OCI-LY3 (cell line): ENCODE results near the gene GOLPH3.
"Not testable (repeated sequence)": the region's sequence is repeated elsewhere in the genome, so short reads cannot be mapped to it uniquely, and the experiment has no call there.

Source experiments
- H2AFZ ChIP-seq: fragments of 200-600, 300-600 bp; shearing (Covaris generic); 2 replicates; pipeline ENCODE4 v1.6.0; 2014; ENCODE audit warnings: antibody characterized with exemption, low read depth, low read length
- H3K27ac ChIP-seq: fragments of 200-600, 300-600 bp; sonication (generic); 2 replicates; pipeline ENCODE4 v1.5.1; 2014; ENCODE audit warnings: mild to moderate bottlenecking, low read length, moderate library complexity, mixed read lengths
- H3K27me3 ChIP-seq: fragments of 200-600, 300-600 bp; sonication (generic); 2 replicates; pipeline ENCODE4 v1.6.1; 2014; ENCODE audit warnings: low read depth, low read length, mixed read lengths
- H3K36me3 ChIP-seq: fragments of 200-600, 300-600 bp; sonication (generic); replicated peaks from 2 replicates; pipeline ENCODE3; 2014; ENCODE audit warnings: low read depth, low read length, mixed read lengths
- H3K4me1 ChIP-seq: fragments of 300-600, 200-600 bp; sonication (generic); 2 replicates; pipeline ENCODE4 v1.6.1; 2014; ENCODE audit warnings: low read length, mixed read lengths
- H3K4me2 ChIP-seq: fragments of 200-600, 300-600 bp; sonication (generic); 2 replicates; pipeline ENCODE4 v1.6.1; 2014; ENCODE audit warnings: low read length, mixed read lengths
- H3K4me3 ChIP-seq: fragments of 300-600, 200-600 bp; sonication (generic); 2 replicates; pipeline ENCODE4 v1.5.1; 2014; ENCODE audit warnings: antibody characterized with exemption, mild to moderate bottlenecking, low read length, moderate library complexity
- H3K79me2 ChIP-seq: fragments of 300-600, 200-600 bp; shearing (Covaris generic); 2 replicates; pipeline ENCODE4 v1.6.1; 2014; ENCODE audit warnings: mild to moderate bottlenecking, low read length, mixed read lengths
- H3K9ac ChIP-seq: fragments of 300-600, 200-600 bp; shearing (Covaris generic); 2 replicates; pipeline ENCODE4 v1.6.0; 2014; ENCODE audit warnings: mild to moderate bottlenecking, low read length, moderate library complexity
- H3K9me3 ChIP-seq: fragments of 200-600, 300-600 bp; shearing (Covaris generic); 2 replicates; pipeline ENCODE4 v1.6.1; 2014; ENCODE audit warnings: low read length, mixed read lengths; ENCODE audit not compliant: insufficient read depth
- H4K20me1 ChIP-seq: fragments of 200-600, 300-600 bp; sonication (generic); 2 replicates; pipeline ENCODE4 v1.6.1; 2016; ENCODE audit warnings: low read length, mixed read lengths; ENCODE audit not compliant: insufficient read depth
- CTCF ChIP-seq: fragments of 200-600, 300-600 bp; sonication (generic); IDR thresholded peaks from 2 replicates; pipeline ENCODE4 v1.5.1; 2014; ENCODE audit warnings: antibody characterized with exemption, low read length, low read depth
- EZH2phosphoT487 ChIP-seq: fragments of 200-600 bp; shearing (Covaris generic); IDR thresholded peaks from 2 replicates; pipeline ENCODE4 v1.6.1; 2018; ENCODE audit warnings: antibody characterized with exemption, mixed run types, low read depth

The GOLPH3 gene

GRCh38 chr5:32210151-32210550 lies 36.0 kb upstream of the GOLPH3 start:
- Histone ChIP-seq H3K4me2 (no peak overlapping the region), H3K36me3 (peaks cover 3% of the 10 kb centered on the region), H3K4me1 (peaks cover 36% of the 10 kb centered on the region), H2AFZ (no peak overlapping the region), H4K20me1 (no peaks in the 10 kb centered on the region), H3K9ac (peak overlapping the region; percentile 69; the same call in 1 of the 2 replicates), H3K27me3 (no peaks in the 10 kb centered on the region), H3K27ac (peak overlapping the region; percentile 99), H3K79me2 (no peaks in the 10 kb centered on the region), H3K9me3 (no peaks in the 10 kb centered on the region), H3K4me3 (no peak overlapping the region)
- TF ChIP-seq CTCF: no peak
- no peak for TF ChIP-seq EZH2phosphoT487

DNA sequence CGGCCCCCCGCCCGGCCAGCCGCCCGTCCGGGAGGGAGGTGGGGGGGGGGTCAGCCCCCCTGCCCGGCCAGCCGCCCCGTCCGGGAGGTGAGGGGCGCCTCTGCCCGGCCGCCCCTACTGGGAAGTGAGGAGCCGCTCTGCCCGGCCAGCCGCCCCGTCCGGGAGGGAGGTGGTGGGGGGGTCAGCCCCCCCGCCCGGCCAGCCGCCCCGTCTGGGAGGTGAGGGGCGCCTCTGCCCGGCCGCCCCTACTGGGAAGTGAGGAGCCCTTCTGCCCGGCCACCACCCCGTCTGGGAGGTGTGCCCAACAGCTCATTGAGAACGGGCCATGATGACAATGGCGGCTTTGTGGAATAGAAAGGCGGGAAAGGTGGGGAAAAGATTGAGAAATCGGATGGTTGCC lies 34.7 kb upstream of the GOLPH3 start:
- H4K20me1 ChIP-seq, H3K36me3 ChIP-seq, H3K4me3 ChIP-seq, H3K79me2 ChIP-seq, H3K9ac ChIP-seq, H2AFZ ChIP-seq, H3K4me2 ChIP-seq, H3K27me3 ChIP-seq, H3K9me3 ChIP-seq, H3K27ac ChIP-seq: not testable (repeated sequence)
- peaks cover 31% of the 10 kb centered on the region for H3K4me1 ChIP-seq

GRCh38 chr5:32207355-32207634 lies 33.2 kb upstream of the GOLPH3 start:
- Histone ChIP-seq H4K20me1 (no peaks in the 10 kb centered on the region), H3K4me1 (peaks cover 34% of the 10 kb centered on the region), H3K27me3 (no peaks in the 10 kb centered on the region), H3K27ac (peak overlapping the region; percentile 66), H3K9me3 (no peaks in the 10 kb centered on the region), H3K36me3 (peaks cover 3% of the 10 kb centered on the region), H3K9ac (peak overlapping the region; percentile 30; the same call in 1 of the 2 replicates), H3K4me3 (0 out of 2 replicates have a peak overlapping the region, but pooled peaks have one; percentile 1), H3K79me2 (no peaks in the 10 kb centered on the region), H3K4me2 (peak overlapping the region; percentile 41), H2AFZ (peak overlapping the region; percentile 84)
- TF ChIP-seq CTCF: no peak
- TF ChIP-seq EZH2phosphoT487: no peak

DNA sequence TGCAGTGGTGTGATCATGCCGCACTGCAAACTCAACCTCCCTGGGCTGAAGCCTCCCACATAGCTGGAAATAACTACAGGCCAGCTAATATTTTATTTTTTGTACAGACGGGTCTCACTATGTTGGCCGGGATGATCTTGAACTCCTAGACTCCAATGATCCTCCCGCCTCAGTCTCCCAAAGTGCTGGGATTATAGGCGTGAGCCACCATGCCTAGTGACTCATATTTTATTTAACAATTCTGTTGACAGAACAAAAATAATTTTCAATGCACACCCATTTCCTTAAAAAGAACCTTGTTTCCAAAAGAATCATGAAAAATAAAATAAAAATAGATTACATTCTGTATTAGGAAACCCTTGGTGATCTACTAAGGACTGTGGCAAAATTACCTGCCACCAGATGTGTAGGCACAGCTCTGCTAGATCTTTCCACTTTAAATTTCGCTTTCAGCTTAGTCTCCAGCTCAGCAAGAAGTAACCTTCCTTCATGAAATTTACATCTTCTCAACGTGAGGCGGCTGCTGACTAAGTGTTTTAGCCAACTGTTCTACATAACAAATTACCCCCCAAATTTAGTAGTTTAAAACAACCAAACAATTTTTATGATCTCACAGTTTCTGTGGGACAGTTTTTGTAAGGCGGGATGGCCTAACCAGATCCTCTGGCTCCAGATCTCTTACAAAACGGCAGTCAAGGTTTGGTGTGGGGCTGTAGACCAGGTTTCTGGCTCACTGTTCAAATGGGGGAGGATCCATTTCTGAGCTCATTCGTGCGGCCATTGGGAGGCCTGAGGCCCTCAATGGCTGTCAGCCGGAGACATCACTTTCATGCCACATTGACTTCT lies 32.6 kb upstream of the GOLPH3 start:
- Histone ChIP-seq H3K9ac (peak overlapping the region; percentile 30; the same call in 1 of the 2 replicates), H3K4me1 (peaks cover 30% of the 10 kb centered on the region), H3K4me2 (peak overlapping the region; percentile 41), H3K9me3 (no peaks in the 10 kb centered on the region), H2AFZ (peak overlapping the region; percentile 84), H3K79me2 (no peaks in the 10 kb centered on the region), H3K27me3 (no peaks in the 10 kb centered on the region), H3K27ac (peak overlapping the region; percentile 66), H3K36me3 (peaks cover 3% of the 10 kb centered on the region), H3K4me3 (0 out of 2 replicates have a peak overlapping the region, but pooled peaks have one; percentile 1), H4K20me1 (no peaks in the 10 kb centered on the region)
- no peak for TF ChIP-seq EZH2phosphoT487
- TF ChIP-seq CTCF: no peak
